GM12801 (cell line): ENCODE data around the gene VIPR1.

ENCODE experiments used
- CTCF ChIP-seq: IDR thresholded peaks from one replicate; pipeline ENCODE4 v1.5.1; 2011; ENCODE audit warnings: control low read depth; ENCODE audit not compliant: insufficient read length; ENCODE audit errors: extremely low read depth

The VIPR1 gene

GRCh38 chr3:42517117-42517516 lies 14.7 kb downstream of the VIPR1 start:
- TF ChIP-seq CTCF, result no peak

- no peak for TF ChIP-seq CTCF
These were observed 16.5 kb downstream of the VIPR1 start for GRCh38 chr3:42518800-42519567.

- no peak for TF ChIP-seq CTCF
These were observed 17.1 kb downstream of the VIPR1 start for GRCh38 chr3:42519568-42519962.

GRCh38 chr3:42520336-42520735 lies 17.9 kb downstream of the VIPR1 start:
- no peak for TF ChIP-seq CTCF

GRCh38 chr3:42520906-42521305 lies 18.5 kb downstream of the VIPR1 start:
- TF ChIP-seq CTCF, result no peak

- no peak for TF ChIP-seq CTCF
These were observed 22.3 kb downstream of the VIPR1 start for GRCh38 chr3:42524751-42525150.

- TF ChIP-seq CTCF, result no peak
These were observed 22.8 kb downstream of the VIPR1 start for GRCh38 chr3:42525212-42525611.
